Stimulated activated CD4-positive, alpha-beta T cell treated with anti-CD3 and anti-CD28 coated beads, Interleukin-12 subunit alpha, Interleukin-12 subunit beta, amount 100 ng/mL, for 24 hours (primary cell): Measurements from ENCODE around the gene EFHD2.
"Not testable (repeated sequence)": the region's sequence is repeated elsewhere in the genome, so short reads cannot be mapped to it uniquely, and the experiment has no call there.

Source experiments
- DNase-seq, 2 experiments: peaks; one replicate each; pipeline ENCODE4 v3.0.0-alpha.2; 2020; ENCODE audit warnings: low read depth in 2 of 2

The EFHD2 gene

GRCh38 chr1:15412175-15412800 is 2.6 kb downstream of the EFHD2 start:
- DNase-seq, result no peak

GRCh38 chr1:15412843-15413242 is 3.2 kb downstream of the EFHD2 start:
- no peak for DNase-seq

GRCh38 chr1:15413563-15414444 is 4.1 kb downstream of the EFHD2 start:
- no peak for DNase-seq

- DNase-seq, result no peak
These were observed 4.8 kb downstream of the EFHD2 start for GRCh38 chr1:15414445-15414983.

- DNase-seq, result peak in 1 of 2 experiments; percentile 38
These were observed 7.6 kb downstream of the EFHD2 start for GRCh38 chr1:15417059-15417934.

GRCh38 chr1:15418806-15419515 is 9.3 kb downstream of the EFHD2 start:
- DNase-seq, result no peak

GRCh38 chr1:15420853-15421465 is 11.3 kb downstream of the EFHD2 start:
- no peak for DNase-seq

GRCh38 chr1:15422871-15423270 is 13.2 kb downstream of the EFHD2 start:
- no peak for DNase-seq

- no peak for DNase-seq
These were observed 13.8 kb downstream of the EFHD2 start for GRCh38 chr1:15423355-15424077.

- no peak for DNase-seq
These were observed 14.5 kb downstream of the EFHD2 start for GRCh38 chr1:15424146-15424667.

GRCh38 chr1:15424981-15425380 is 15.3 kb downstream of the EFHD2 start:
- no peak for DNase-seq

GRCh38 chr1:15425521-15425920 is 15.8 kb downstream of the EFHD2 start:
- DNase-seq, result no peak

GRCh38 chr1:15425958-15426357 is 16.3 kb downstream of the EFHD2 start:
- DNase-seq, result no peak

- DNase-seq, result no peak
These were observed 17.0 kb downstream of the EFHD2 start for GRCh38 chr1:15426492-15427279.

- no peak for DNase-seq
These were observed 17.6 kb downstream of the EFHD2 start for GRCh38 chr1:15427280-15427666.

- DNase-seq, result not testable (repeated sequence)
These were observed 18.6 kb downstream of the EFHD2 start for GRCh38 chr1:15428252-15428651.

GRCh38 chr1:15428815-15429435 is 19.2 kb downstream of the EFHD2 start:
- no peak for DNase-seq

GRCh38 chr1:15429701-15430149 is 20.0 kb downstream of the EFHD2 start:
- DNase-seq, result no peak
